ENCODE results near the gene TRIM71. TPM values are rescaled to one million over a fixed set of nuclear protein-coding genes. Genes with fewer than 3 reads are reported as not detected.

TRIM71 gene
- total RNA-seq, result under 1 TPM; under 0.01 TPM

DNA sequence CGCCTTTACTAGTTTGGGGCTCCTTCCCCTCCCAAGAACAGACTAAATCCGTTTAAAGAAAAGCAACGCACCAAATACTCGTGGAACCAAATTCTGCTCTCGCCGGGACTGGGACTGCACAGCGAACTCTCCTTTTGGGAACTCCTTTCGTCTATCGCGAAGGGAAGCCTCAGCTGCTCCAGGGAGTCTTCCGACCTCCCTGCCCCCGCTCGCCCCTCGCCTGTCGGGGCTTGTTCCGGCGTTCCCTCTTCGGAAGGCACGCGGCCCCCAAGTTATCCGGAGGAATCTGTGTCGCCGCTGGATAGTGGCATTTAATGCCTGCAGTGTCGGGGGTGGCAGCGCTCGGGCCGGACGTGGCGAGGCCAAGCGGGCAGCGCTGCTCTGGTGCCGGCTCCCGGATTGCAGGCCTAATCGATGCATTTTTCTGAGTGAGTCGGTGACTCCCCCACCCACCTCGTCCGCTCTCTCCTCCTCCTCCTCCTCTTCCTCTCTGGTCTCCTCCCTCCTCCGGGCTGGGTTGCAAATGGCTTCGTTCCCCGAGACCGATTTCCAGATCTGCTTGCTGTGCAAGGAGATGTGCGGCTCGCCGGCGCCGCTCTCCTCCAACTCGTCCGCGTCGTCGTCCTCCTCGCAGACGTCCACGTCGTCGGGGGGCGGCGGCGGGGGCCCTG is at the start of gene TRIM71:
Gene TRIM71 (plus strand): TSS at position 440 of the 671 bp plus-strand sequence. CDS start 84 bp downstream, at position 524.

Other genes starting within 250 kb of the TRIM71 start
- 10 to 100 TPM; 31.3 to 36.0 TPM for gene DYNC1LI1, start 247.1 kb upstream of the TRIM71 start, total RNA-seq
- 10 to 100 TPM; 20.6 to 30.6 TPM for gene CNOT10, start 132.8 kb upstream of the TRIM71 start, total RNA-seq
- not detected for gene CCR4, start 133.6 kb downstream of the TRIM71 start, total RNA-seq

Measured in melanocyte of skin (primary cell).